Suprapubic skin (tissue), 4 donors: Measurements from ENCODE around the gene ITPK1. TPM values are rescaled to one million over a fixed set of nuclear protein-coding genes. Genes with fewer than 3 reads are reported as not detected.

Experiments
- DNase-seq, 2 donors: peaks; one replicate each; pipeline ENCODE4 v3.0.0-alpha.2; 2019; ENCODE audit warnings: low spot score in 2 of 2
- H3K27ac ChIP-seq: fragments of 200-600 bp; sonication (generic); one replicate; pipeline ENCODE4 v1.5.1; 2019
- H3K27me3 ChIP-seq: fragments of 200-600 bp; sonication (generic); one replicate; pipeline ENCODE4 v1.5.1; 2019
- H3K36me3 ChIP-seq: fragments of 200-600 bp; sonication (generic); one replicate; pipeline ENCODE4 v1.5.1; 2019
- H3K4me1 ChIP-seq: fragments of 200-600 bp; sonication (generic); one replicate; pipeline ENCODE4 v1.5.1; 2019
- H3K4me3 ChIP-seq: fragments of 200-600 bp; sonication (generic); one replicate; pipeline ENCODE4 v1.5.1; 2019; ENCODE audit warnings: mild to moderate bottlenecking
- H3K9me3 ChIP-seq: fragments of 200-600 bp; sonication (generic); one replicate; pipeline ENCODE4 v1.5.1; 2019
- EP300 ChIP-seq: sonication (generic); formaldehyde crosslinking; IDR thresholded peaks from one replicate; pipeline ENCODE4 v1.6.1; 2017; ENCODE audit warnings: antibody characterized with exemption
- POLR2A ChIP-seq, 2 donors: fragments of 450-650 bp; IDR thresholded peaks; one replicate each; pipeline ENCODE4 v1.6.1; 2017; ENCODE audit warnings: antibody characterized with exemption in 2 of 2, mild to moderate bottlenecking in 2 of 2, moderate library complexity in 2 of 2
- POLR2AphosphoS5 ChIP-seq, 3 donors: sonication (generic); formaldehyde crosslinking; IDR thresholded peaks; one replicate each; pipeline ENCODE4 v1.6.1; 2017; ENCODE audit warnings: antibody characterized with exemption in 3 of 3
- WGBS: methylation state at CpG from one replicate; pipeline ENCODE4 v1.1.5; 2018; 5-methylcytosine and 5-hydroxymethylcytosine counted together
- total RNA-seq, 4 donors: library from RNA; depleted of rRNA; stranded (reverse); fragments of >200 nt; gene quantifications; one replicate each; pipeline ENCODE4 v1.1.0, GENCODE V29; 2016
- TF ChIP-seq, protein P1 (sequence below), 2 donors: fragments of 200-600 bp in 1 of 2; fragments of 450-650 bp in 1 of 2; sonication (generic) in 1 of 2; IDR thresholded peaks; one replicate each; pipeline ENCODE4 v1.5.1; 2016 to 2019; ENCODE audit warnings: antibody characterized with exemption in 2 of 2, mild to moderate bottlenecking in 1 of 2, moderate library complexity in 1 of 2

The ITPK1 gene
- total RNA-seq, 4 donors from 2014 or later = 29.9 to 33.6 (median 32.2) TPM

DNA sequence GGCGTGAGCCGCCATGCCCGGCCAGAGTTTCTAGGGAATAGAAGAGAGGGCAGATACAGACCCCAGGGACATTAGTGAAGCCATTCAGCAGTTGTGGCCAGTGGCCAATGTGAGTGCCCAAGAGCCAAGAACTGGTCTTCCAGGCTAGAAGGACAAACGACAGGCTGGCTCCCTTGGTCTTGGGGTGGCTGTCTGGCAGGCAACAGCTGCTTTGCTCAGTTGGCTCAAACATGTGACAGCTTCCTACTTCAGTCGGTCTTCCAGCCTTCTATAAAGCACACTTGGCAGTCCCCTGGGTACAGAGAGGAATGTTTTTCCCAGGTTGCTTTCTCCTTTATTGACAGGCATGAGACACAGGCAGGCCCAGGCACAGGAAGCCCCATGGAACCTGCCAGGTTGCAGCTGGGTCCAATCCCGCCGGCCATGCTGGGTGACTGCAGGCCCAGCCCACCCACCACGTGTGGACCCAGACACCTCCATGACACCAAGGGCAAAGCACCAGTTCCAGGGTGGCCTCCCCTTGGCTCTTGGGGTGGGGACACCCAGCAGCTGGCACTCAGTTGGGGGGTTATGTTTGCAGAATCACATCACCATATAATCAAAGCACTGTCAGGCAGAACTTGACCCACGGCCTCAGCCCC lies 177.4 kb downstream of the ITPK1 start:
- DNase-seq = no peak
- Histone ChIP-seq H3K9me3 (no peaks in the 10 kb centered on the region), H3K27ac (no peak overlapping the region), H3K4me1 (peaks cover 13% of the 10 kb centered on the region), H3K36me3 (peaks cover 18% of the 10 kb centered on the region), H3K4me3 (no peak overlapping the region), H3K27me3 (no peaks in the 10 kb centered on the region)
- WGBS = 58% methylated on average over 2 of the region's 9 CpGs
- TF ChIP-seq EP300 (no peak), POLR2AphosphoS5 (IDR thresholded peaks at IDR 0.05) (no peak), POLR2A (IDR thresholded peaks at IDR 0.05) (no peak)
- TF ChIP-seq, protein P1, sequence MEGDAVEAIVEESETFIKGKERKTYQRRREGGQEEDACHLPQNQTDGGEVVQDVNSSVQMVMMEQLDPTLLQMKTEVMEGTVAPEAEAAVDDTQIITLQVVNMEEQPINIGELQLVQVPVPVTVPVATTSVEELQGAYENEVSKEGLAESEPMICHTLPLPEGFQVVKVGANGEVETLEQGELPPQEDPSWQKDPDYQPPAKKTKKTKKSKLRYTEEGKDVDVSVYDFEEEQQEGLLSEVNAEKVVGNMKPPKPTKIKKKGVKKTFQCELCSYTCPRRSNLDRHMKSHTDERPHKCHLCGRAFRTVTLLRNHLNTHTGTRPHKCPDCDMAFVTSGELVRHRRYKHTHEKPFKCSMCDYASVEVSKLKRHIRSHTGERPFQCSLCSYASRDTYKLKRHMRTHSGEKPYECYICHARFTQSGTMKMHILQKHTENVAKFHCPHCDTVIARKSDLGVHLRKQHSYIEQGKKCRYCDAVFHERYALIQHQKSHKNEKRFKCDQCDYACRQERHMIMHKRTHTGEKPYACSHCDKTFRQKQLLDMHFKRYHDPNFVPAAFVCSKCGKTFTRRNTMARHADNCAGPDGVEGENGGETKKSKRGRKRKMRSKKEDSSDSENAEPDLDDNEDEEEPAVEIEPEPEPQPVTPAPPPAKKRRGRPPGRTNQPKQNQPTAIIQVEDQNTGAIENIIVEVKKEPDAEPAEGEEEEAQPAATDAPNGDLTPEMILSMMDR (IDR thresholded peaks at IDR 0.05) = no peak

DNA sequence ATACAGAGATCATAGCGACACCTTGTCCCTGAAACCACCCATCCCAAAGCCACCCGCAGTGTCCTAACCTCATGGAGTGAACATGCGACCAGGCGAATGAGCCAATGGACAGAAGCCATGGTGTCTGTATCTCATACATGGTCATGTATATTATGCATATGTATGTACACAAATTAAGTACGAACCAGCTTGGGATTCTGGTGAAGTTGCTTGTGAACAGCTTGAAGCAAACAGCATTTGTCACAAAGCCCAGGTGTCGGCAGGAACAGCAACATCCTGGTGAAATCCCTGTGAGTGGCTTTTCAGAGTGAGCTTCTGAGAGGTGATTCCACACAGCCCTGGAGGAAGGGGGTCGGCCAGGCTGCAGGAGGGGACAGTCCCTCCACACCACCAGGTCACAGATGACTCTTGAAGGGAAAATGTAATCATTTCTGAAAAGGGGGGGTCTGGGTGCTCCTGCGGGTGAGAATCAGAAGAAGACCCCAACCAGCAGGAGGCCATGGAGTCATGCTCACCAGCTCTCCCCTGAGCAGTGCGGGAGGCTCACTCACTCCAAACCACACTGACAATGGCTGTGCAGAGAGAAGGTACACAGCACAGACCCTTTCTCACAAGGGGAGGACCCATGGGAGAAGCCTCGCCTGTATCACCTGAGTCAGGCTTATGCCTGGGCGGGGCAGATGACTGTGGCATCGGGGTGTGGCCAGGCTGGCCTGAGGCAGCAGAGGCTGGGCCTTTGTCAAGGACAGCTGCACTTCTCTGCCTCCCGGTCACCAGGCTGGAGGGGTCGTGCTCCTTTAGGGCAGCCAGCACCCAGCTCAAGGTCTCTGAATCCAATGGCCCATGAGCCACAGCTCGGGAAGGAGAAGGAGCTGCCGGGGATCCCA lies 178.4 kb downstream of the ITPK1 start:
- Histone ChIP-seq H3K36me3 (peaks cover 15% of the 10 kb centered on the region), H3K4me3 (no peak overlapping the region), H3K9me3 (no peaks in the 10 kb centered on the region), H3K27me3 (no peaks in the 10 kb centered on the region), H3K4me1 (peaks cover 13% of the 10 kb centered on the region), H3K27ac (no peak overlapping the region)
- no peak for DNase-seq
- 83% methylated on average over 12 of the region's 16 CpGs for WGBS
- TF ChIP-seq POLR2AphosphoS5 (IDR thresholded peaks at IDR 0.05) = no peak
- no peak for TF ChIP-seq POLR2A (IDR thresholded peaks at IDR 0.05)
- TF ChIP-seq, protein P1 (IDR thresholded peaks at IDR 0.05) = no peak
- no peak for TF ChIP-seq EP300

DNA sequence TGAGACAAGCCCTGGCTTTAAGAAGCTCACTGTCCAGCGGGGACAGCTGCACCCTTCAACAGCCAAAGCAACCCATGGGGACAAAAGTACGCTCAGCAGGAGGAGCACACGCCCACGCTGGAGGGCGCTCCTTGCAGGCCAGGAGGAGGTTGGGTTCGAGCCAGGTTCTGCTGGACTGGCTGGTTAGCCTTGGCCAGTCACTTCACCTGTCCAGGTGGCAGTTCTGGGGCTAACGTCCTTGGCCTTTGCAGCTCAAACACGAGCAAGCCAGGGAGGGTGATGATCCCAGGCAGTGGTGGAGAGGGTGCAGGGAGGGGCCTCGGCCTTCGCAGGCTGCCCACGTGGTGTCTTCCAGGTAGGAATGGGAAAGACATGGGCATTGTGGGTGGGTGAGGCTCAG lies 179.6 kb downstream of the ITPK1 start:
- TF ChIP-seq POLR2A (IDR thresholded peaks at IDR 0.05) (no peak), POLR2AphosphoS5 (IDR thresholded peaks at IDR 0.05) (no peak), EP300 (no peak)
- TF ChIP-seq, protein P1 (IDR thresholded peaks at IDR 0.05) = no peak
- no peak overlapping the region for H3K4me3 ChIP-seq
- no peaks in the 10 kb centered on the region for H3K9me3 ChIP-seq
- H3K36me3 ChIP-seq = peaks cover 6% of the 10 kb centered on the region
- no peak overlapping the region for H3K27ac ChIP-seq
- 90% methylated on average over 10 of the region's 11 CpGs for WGBS
- H3K4me1 ChIP-seq = peaks cover 16% of the 10 kb centered on the region
- no peaks in the 10 kb centered on the region for H3K27me3 ChIP-seq
- DNase-seq = no peak

DNA sequence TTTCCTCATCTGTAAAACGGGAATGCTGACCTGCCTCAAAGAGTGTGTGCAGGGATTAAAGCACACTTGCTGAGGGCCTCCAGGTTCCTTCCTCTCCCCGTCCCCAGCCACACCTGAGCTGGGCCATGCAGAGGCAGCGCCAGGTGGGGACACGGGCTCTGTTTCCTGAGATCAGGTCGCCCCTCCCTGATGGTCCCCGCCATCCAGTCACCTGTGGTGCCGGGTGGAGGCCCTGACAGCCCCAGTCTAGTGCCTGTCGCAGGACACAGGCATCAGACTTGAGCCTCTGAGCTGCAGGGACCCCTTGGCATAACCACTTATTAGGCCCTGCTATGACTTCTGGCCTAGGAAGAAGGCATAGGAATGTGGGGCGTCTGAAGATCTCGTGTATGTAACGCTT lies 180.3 kb downstream of the ITPK1 start:
- Histone ChIP-seq H3K4me3 (no peak overlapping the region), H3K27ac (no peak overlapping the region), H3K9me3 (no peaks in the 10 kb centered on the region), H3K27me3 (no peaks in the 10 kb centered on the region), H3K36me3 (no peaks in the 10 kb centered on the region), H3K4me1 (peaks cover 18% of the 10 kb centered on the region)
- 97% methylated on average over 10 of the region's 11 CpGs for WGBS
- no peak for DNase-seq
- no peak for TF ChIP-seq EP300
- TF ChIP-seq, protein P1 (IDR thresholded peaks at IDR 0.05) = no peak
- TF ChIP-seq POLR2A (IDR thresholded peaks at IDR 0.05) = no peak
- no peak for TF ChIP-seq POLR2AphosphoS5 (IDR thresholded peaks at IDR 0.05)
